ENCODE results near the gene ASTN2.

ASTN2 gene

GRCh38 chr9:117145811-117146490, 268.9 kb downstream of the ASTN2 start:
- Histone ChIP-seq H3F3A (ENCODE audit: control insufficient read depth, insufficient read depth) (no peaks in the 10 kb centered on the region), H3K4me2 (ENCODE audit: low read length) (no peak overlapping the region), H3K4me3 (ENCODE audit: low read length) (no peak overlapping the region), H4K20me1 (ENCODE audit: control insufficient read depth, insufficient read depth, low read depth, low read length) (no peaks in the 10 kb centered on the region), H3K9me2 (replicated peaks; ENCODE audit: control insufficient read depth, low read length) (no peaks in the 10 kb centered on the region), H3K4me1 (ENCODE audit: control insufficient read depth, low read length) (no peaks in the 10 kb centered on the region), H3K27me3 (ENCODE audit: control insufficient read depth, low read length) (no peaks in the 10 kb centered on the region), H3K36me3 (ENCODE audit: control insufficient read depth, low read length) (peaks cover 5% of the 10 kb centered on the region; the same call in 1 of the 2 replicates), H3K79me2 (ENCODE audit: control insufficient read depth, low read length) (no peaks in the 10 kb centered on the region), H3K9me3 (ENCODE audit: control insufficient read depth, insufficient read depth, low read length) (no peaks in the 10 kb centered on the region), H3K27ac (ENCODE audit: low read depth, low read length) (no peak overlapping the region)
- TF ChIP-seq EZH2phosphoT487 (IDR thresholded peaks at IDR 0.05; ENCODE audit: borderline replicate concordance, low read length) = no peak
- no peak for TF ChIP-seq CTCF (IDR thresholded peaks at IDR 0.05; ENCODE audit: low read depth, low read length, poor library complexity, severe bottlenecking)

GRCh38 chr9:117145081-117145480, 269.8 kb downstream of the ASTN2 start:
- Histone ChIP-seq H3K4me2 (ENCODE audit: low read length) (no peak overlapping the region), H3F3A (ENCODE audit: control insufficient read depth, insufficient read depth) (no peaks in the 10 kb centered on the region), H3K27me3 (ENCODE audit: control insufficient read depth, low read length) (no peaks in the 10 kb centered on the region), H4K20me1 (ENCODE audit: control insufficient read depth, insufficient read depth, low read depth, low read length) (no peaks in the 10 kb centered on the region), H3K9me2 (replicated peaks; ENCODE audit: control insufficient read depth, low read length) (no peaks in the 10 kb centered on the region), H3K4me3 (ENCODE audit: low read length) (no peak overlapping the region), H3K4me1 (ENCODE audit: control insufficient read depth, low read length) (no peaks in the 10 kb centered on the region), H3K27ac (ENCODE audit: low read depth, low read length) (no peak overlapping the region), H3K36me3 (ENCODE audit: control insufficient read depth, low read length) (peaks cover 5% of the 10 kb centered on the region; the same call in 1 of the 2 replicates), H3K9me3 (ENCODE audit: control insufficient read depth, insufficient read depth, low read length) (no peaks in the 10 kb centered on the region), H3K79me2 (ENCODE audit: control insufficient read depth, low read length) (no peaks in the 10 kb centered on the region)
- TF ChIP-seq EZH2phosphoT487 (IDR thresholded peaks at IDR 0.05; ENCODE audit: borderline replicate concordance, low read length) = no peak

GRCh38 chr9:117138231-117138630, 276.6 kb downstream of the ASTN2 start:
- H3K4me2 ChIP-seq (ENCODE audit: low read length) = no peak overlapping the region
- TF ChIP-seq CTCF (IDR thresholded peaks at IDR 0.05; ENCODE audit: low read depth, low read length, poor library complexity, severe bottlenecking) (no peak), EZH2phosphoT487 (IDR thresholded peaks at IDR 0.05; ENCODE audit: borderline replicate concordance, low read length) (no peak)
- H3K36me3 ChIP-seq (ENCODE audit: control insufficient read depth, low read length) = peaks cover 6% of the 10 kb centered on the region
- H3F3A ChIP-seq (ENCODE audit: control insufficient read depth, insufficient read depth) = no peaks in the 10 kb centered on the region
- H3K27me3 ChIP-seq (ENCODE audit: control insufficient read depth, low read length) = no peaks in the 10 kb centered on the region
- no peaks in the 10 kb centered on the region for H3K9me3 ChIP-seq (ENCODE audit: control insufficient read depth, insufficient read depth, low read length)
- H3K27ac ChIP-seq (ENCODE audit: low read depth, low read length) = no peak overlapping the region
- no peaks in the 10 kb centered on the region for H3K79me2 ChIP-seq (ENCODE audit: control insufficient read depth, low read length)
- no peaks in the 10 kb centered on the region for H4K20me1 ChIP-seq (ENCODE audit: control insufficient read depth, insufficient read depth, low read depth, low read length)
- H3K4me3 ChIP-seq (ENCODE audit: low read length) = no peak overlapping the region
- H3K9me2 ChIP-seq (replicated peaks; ENCODE audit: control insufficient read depth, low read length) = no peaks in the 10 kb centered on the region
- 0 out of 2 replicates have a peak, but pooled peaks cover 6% of the 10 kb centered on the region for H3K4me1 ChIP-seq (ENCODE audit: control insufficient read depth, low read length)

- H3K27me3 ChIP-seq (ENCODE audit: control insufficient read depth, low read length) = no peaks in the 10 kb centered on the region
Observed at GRCh38 chr9:117136461-117136860, 278.4 kb downstream of the ASTN2 start.

More at GRCh38 chr9:117136461-117136860, 278.4 kb downstream of the ASTN2 start:
- H3K9me2 ChIP-seq (replicated peaks; ENCODE audit: control insufficient read depth, low read length) = no peaks in the 10 kb centered on the region
- no peak overlapping the region for H3K4me3 ChIP-seq (ENCODE audit: low read length)
- H3F3A ChIP-seq (ENCODE audit: control insufficient read depth, insufficient read depth) = no peaks in the 10 kb centered on the region
- H3K4me2 ChIP-seq (ENCODE audit: low read length) = no peak overlapping the region
- H3K27ac ChIP-seq (ENCODE audit: low read depth, low read length) = no peak overlapping the region
- TF ChIP-seq CTCF (IDR thresholded peaks at IDR 0.05; ENCODE audit: low read depth, low read length, poor library complexity, severe bottlenecking) = no peak
- no peak for TF ChIP-seq EZH2phosphoT487 (IDR thresholded peaks at IDR 0.05; ENCODE audit: borderline replicate concordance, low read length)
- no peaks in the 10 kb centered on the region for H3K9me3 ChIP-seq (ENCODE audit: control insufficient read depth, insufficient read depth, low read length)
- H3K36me3 ChIP-seq (ENCODE audit: control insufficient read depth, low read length) = peaks cover 9% of the 10 kb centered on the region
- H4K20me1 ChIP-seq (ENCODE audit: control insufficient read depth, insufficient read depth, low read depth, low read length) = no peaks in the 10 kb centered on the region
- H3K4me1 ChIP-seq (ENCODE audit: control insufficient read depth, low read length) = peaks cover 19% of the 10 kb centered on the region
- H3K79me2 ChIP-seq (ENCODE audit: control insufficient read depth, low read length) = no peaks in the 10 kb centered on the region

Measured in DOHH2 (cell line).